CD4-positive, alpha-beta T cell treated with Interleukin-4 for 4 hours (primary cell): ENCODE results near the gene IFNAR2.

Source experiments
- DNase-seq: peaks from one replicate; pipeline ENCODE4 v3.0.0-alpha.2; 2020

Gene IFNAR2

DNA sequence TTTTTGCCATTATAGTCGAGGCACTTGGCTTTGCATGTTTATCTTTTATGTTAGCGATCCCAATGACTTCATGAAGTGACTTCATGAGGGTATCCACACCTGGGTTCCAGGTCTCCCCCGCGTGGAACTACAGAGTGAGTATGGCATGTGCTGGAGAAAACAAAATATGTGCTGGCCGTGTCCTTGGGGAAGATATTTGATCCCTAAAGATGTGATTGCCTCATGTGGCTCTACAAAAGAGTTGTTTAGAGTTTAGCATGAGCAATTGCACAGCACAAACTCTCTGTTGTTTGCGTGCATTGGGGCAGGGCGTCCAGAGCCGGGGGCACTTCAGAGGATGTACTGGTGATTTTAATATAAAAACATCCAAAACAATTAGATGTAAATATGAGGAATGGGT, 41.2 kb downstream of the IFNAR2 start:
- no peak for DNase-seq

DNA sequence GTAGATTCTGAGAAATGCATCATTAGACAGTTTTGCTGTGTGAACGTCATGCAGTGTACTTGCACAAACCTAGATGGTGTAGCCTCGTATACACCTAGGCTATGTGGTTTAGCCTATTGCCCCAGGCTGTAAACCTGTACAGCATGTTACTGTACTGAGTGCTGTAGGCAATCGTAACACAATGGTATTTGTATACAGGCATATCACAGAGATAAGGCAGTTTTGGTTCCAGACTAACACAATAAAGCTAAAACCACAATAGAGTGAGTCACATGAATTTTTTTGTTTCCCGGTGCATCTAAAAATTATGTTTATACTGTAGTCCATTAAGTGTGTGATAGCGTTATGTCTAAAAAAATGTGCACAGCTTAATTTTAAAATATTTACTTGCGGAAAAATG, 43.3 kb downstream of the IFNAR2 start:
- DNase-seq: no peak

- DNase-seq: no peak
These were observed 49.0 kb downstream of the IFNAR2 start for GRCh38 chr21:33278721-33279120.

GRCh38 chr21:33279330-33279820, 49.6 kb downstream of the IFNAR2 start:
- no peak for DNase-seq
